CD1c-positive myeloid dendritic cell (primary cell): Measurements from ENCODE around the gene PPP2R5D.
"Not testable (repeated sequence)": the region's sequence is repeated elsewhere in the genome, so short reads cannot be mapped to it uniquely, and the experiment has no call there.

Experiments used
- DNase-seq: peaks from one replicate; pipeline ENCODE4 v3.0.0-alpha.2; 2016; ENCODE audit errors: extremely low spot score

PPP2R5D gene

DNA sequence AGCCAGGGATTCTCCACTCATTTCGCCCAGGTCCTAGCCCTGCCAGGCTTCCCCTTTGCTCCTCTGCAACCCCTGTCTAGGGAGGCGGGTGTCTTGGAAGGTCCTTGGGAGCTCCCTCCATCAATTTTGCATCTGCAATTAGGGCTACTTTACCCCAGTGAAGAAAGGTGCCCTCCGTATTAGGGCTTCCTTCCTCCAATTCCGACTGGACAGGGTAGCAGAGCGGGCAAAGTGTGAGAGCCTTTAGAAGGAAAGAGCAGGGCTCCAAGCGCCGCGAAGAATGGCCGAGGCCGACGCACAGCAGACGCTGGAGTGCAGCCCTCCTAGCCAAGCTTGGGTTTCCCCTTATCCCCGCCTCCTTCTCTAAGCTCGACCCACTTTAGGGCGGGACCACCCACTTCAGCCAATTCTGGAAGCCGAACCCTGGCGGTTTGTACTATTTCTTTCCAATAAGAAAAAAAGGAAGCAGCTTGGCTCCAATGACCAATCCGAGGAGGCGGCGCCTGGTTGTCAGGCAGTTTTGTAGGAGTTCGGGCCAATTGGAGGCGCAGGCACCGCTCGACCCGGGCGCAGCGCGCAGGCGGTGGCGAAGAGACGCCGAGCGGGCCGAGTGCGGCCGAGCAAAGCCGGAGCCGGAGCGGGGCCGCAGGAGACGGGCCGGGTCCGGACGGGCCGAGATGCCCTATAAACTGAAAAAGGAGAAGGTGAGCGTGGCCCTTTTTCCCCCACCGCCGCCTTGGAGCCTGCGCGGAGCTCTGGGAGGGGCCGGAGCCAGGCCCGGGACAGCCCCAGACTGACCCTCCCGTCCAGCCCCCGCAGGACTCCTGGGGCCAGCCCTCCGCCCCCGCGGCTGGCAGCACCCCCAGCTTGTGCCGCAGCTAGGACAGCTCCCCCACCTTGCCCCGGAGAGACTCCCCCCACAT is at the start of gene PPP2R5D:
Gene PPP2R5D, plus strand, starts transcription at position 570 of the 923 bp plus-strand sequence. Its CDS starts 108 bp downstream, at position 678.
- peak; percentile 99 for DNase-seq

- peak; percentile 8 for DNase-seq
These were observed 49.0 kb upstream of the PPP2R5D start for GRCh38 chr6:42935322-42935721.

GRCh38 chr6:42936398-42936797 is 48.0 kb upstream of the PPP2R5D start:
- DNase-seq, result no peak

DNA sequence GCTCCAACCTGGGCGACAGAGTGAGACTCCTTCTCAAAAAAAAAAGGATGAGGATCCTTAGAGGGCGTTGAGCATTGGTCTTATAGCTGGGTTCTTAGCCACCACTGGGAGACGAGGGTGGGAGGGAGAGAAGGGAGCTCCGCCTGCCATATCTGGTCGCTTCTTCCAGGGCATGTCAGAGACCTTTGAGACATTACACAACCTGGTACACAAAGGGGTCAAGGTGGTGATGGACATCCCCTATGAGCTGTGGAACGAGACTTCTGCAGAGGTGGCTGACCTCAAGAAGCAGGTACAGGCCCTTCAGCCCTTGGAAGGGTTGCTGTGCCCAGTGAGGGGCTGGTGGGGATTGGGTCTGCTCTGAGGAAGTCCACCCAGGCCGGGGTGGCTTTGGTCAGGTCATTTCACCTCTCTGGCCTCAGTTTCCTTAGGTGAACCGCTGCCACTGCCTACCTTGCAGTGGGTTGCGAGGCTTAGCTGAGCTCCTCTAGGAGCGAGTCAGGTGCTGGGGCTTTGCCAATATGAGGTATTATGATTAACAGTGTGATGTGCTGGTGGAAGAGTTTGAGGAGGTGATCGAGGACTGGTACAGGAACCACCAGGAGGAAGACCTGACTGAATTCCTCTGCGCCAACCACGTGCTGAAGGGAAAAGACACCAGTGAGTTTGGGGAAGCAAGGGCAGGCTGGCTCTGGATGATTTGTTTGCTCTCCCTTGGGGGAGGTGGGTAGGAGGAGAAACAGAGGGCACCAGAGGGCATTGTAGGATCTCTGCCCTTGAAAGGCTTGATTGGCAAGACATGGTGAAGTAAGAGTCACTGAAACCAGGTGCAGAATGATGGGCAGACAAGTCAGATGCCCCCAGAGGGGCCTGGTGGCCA is 46.6 kb upstream of the PPP2R5D start:
- DNase-seq, result no peak

DNA sequence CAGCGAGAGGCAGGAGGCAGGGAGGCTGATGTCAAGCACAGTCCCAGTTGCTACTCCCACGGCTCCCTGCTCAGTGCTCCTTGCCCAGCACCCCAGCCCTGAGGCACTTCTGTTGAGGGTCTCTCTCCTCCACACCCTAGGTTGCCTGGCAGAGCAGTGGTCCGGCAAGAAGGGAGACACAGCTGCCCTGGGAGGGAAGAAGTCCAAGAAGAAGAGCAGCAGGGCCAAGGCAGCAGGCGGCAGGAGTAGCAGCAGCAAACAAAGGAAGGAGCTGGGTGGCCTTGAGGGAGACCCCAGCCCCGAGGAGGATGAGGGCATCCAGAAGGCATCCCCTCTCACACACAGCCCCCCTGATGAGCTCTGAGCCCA is 46.0 kb upstream of the PPP2R5D start:
- DNase-seq, result no peak

GRCh38 chr6:42938987-42939809 is 45.2 kb upstream of the PPP2R5D start:
- DNase-seq, result no peak

DNA sequence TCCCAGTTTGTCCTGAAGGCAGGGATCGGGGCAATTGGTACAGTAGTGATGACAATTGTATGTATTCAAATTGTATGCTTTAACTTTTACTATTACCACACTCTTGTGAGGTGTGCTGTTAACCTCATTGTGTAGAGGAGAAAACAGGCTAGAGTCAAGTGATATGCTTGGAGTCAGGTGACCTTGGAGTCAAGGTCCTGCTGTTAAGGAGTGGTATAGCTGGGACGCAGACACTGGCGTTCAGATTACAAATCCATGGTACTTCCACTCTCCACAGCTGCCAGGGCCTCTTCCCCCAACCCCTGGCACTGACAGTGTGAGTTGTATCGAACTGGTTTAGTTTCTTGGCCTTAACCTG is 44.6 kb upstream of the PPP2R5D start:
- DNase-seq, result no peak

- no peak for DNase-seq
These were observed 43.8 kb upstream of the PPP2R5D start for GRCh38 chr6:42940493-42941045.

DNA sequence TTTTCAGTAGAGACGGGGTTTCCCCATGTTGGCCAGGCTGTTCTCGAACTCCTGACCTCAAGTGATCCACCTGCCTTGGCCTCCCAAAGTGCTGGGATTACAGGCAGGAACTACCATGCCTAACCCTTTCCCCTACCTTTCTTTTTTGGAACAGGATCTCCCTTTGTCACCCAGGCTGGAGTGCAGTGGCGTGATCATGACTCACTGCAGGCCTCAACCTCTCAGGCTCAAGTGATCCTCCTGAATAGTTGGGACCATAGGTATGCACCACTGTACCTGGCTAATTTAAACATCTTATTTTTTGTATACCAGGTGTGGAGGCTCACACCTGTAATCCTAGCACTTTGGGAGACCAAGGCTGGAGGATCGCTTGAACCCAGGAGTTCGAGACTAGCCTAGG is 43.0 kb upstream of the PPP2R5D start:
- DNase-seq, result not testable (repeated sequence)

- no peak for DNase-seq
These were observed 41.9 kb upstream of the PPP2R5D start for GRCh38 chr6:42942444-42942843.

GRCh38 chr6:42947950-42948349 is 36.4 kb upstream of the PPP2R5D start:
- no peak for DNase-seq

DNA sequence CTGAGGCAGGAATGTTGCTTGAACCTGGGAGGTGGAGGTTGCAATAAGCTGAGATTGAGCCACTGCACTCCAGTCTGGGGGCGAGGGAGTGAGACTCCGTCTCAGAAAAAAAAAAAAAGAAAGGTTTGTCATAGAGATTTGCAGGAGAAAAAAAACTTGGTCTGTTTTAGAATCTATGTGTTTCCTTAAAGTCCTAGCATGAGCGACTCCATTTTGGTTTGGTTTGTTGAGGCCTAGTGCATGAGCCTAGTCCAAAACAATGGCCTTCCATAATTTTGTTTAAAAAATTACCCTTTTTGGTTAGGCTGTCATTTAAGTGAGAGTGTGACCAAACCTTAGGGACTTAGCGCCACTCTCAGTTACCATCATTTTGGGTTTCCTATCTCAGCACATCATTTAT is 32.0 kb upstream of the PPP2R5D start:
- DNase-seq, result no peak

- not testable (repeated sequence) for DNase-seq
These were observed 30.0 kb upstream of the PPP2R5D start for GRCh38 chr6:42954405-42954804.

DNA sequence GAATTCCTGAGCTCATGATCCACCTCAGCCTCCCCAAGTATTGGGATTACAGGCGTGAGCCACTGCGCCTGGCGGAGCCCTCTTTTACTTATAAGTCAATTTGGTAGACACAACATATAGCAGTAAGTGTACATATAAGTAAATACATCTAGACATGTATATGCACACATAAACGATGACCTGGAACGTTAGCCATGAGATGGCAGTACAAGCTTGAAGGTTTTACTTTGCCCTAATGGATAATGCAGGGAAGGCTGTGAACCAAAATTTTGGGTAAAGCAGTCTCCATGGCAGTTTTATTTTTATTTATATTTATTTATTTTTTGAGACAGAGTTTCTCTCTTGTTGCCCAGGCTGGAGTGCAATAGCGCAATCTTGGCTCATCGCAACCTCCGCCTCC is 26.2 kb upstream of the PPP2R5D start:
- DNase-seq, result no peak

DNA sequence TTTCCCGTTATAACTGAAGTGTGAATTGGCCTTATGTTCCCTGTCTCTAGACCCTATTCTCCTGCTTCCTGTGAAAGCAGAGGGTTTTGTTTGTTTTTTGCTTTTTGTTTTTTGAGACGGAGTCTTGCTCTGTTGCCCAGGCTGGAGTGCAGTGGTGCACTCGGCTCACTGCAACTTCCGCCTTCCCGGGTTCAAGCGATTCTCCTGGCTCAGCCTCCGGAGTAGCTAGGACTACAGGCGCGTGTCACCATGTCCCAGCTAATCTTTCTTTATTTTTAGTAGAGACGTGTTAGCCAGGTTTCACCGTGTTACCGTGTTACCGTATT is 24.5 kb upstream of the PPP2R5D start:
- DNase-seq, result no peak

DNA sequence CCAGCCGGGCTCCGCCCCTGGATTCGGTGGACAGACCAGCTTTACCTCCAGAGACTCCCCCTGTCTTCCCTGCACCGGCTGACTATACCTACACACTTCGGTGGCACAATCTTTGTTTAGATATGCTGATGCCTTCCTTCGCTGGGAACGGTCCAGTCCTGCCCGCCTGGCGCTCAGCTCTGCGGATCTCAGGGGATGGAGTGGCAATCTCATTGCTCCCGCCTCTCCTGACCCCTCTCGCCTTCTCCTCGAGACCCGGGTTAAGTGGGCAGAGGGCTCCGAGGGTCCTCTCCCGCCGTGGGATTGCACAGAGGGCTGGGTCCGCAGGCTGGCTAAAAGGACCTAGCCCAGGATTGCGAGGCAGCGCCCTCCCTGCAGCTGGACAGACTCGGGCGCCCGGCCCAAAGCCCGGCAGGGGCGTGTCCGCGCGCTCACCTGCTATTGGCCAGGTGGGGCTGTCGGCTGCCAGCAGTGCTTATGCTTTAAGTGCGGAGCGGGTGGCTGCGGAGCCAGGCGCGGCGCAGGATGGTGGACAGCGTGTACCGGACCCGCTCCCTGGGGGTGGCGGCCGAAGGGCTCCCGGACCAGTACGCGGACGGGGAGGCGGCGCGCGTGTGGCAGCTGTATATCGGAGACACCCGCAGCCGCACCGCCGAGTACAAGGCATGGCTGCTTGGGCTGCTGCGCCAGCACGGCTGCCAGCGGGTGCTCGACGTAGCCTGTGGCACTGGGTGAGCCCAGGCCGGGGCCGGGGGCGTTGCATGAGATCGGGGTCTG is 23.9 kb upstream of the PPP2R5D start, which contains the start of gene GNMT:
Gene GNMT, plus strand, starts transcription at position 512 of the 777 bp plus-strand sequence. Its CDS starts 14 bp downstream, at position 526.
- DNase-seq, result peak; percentile 11

- DNase-seq, result no peak
These were observed 23.3 kb upstream of the PPP2R5D start for GRCh38 chr6:42961020-42961470.

GRCh38 chr6:42962096-42962495 is 22.3 kb upstream of the PPP2R5D start:
- no peak for DNase-seq

- DNase-seq, result no peak
These were observed 21.7 kb upstream of the PPP2R5D start for GRCh38 chr6:42962502-42963178.
